Choroid plexus epithelial cell (primary cell): ENCODE results near the gene TPMT.
A peak's percentile ranks its signal among the peaks of the same experiment; 100 is the strongest.
"Not testable (repeated sequence)": the region's sequence is repeated elsewhere in the genome, so short reads cannot be mapped to it uniquely, and the experiment has no call there.

Source experiments
- DNase-seq: peaks from one replicate; pipeline ENCODE4 v3.0.0-alpha.2; 2010; ENCODE audit warnings: low read depth
- H3K4me3 ChIP-seq: 2 replicates; pipeline ENCODE4 v1.5.1; 2011; ENCODE audit warnings: low read depth, mild to moderate bottlenecking, control low read depth, low read length, moderate library complexity
- CTCF ChIP-seq: conservative IDR thresholded peaks from 2 replicates; pipeline ENCODE4 v1.5.1; 2011; ENCODE audit warnings: low read depth, mild to moderate bottlenecking, control low read depth, inconsistent platforms, low read length, moderate library complexity

Gene TPMT

DNA sequence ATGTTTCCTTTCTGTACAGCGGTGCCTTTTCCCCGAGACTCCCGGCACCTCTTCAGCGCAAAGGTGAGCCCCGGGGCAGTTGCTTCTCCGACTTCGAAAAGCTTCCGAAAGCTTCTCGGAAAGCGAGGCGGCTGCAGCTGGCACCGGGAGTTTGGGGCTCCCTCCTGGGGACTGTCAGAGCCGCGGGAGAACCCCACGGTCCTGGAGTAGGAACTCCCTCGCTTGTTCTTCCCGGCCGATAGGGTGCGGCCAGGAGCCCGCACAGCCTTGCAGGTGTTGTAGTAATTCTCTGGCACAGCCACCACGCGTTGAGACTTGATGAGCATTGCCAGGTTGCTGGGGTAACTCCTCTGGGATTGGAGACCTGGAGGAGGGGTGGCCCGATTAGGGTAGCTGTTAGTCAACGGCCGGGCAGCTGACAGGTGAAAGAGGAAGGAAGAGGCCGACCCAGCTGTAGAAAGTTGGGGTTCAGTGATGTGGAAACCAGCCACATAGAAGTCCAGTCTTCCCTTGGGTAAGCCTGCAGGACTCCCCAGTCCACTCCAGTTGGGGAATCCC lies 1.1 kb upstream of the TPMT start:
- DNase-seq, result peak; percentile 52
- H3K4me3 ChIP-seq, result peak overlapping the region; percentile 95
- peak; percentile 55 for TF ChIP-seq CTCF

- peak within 1 kb of the TSS; percentile 95 for H3K4me3 ChIP-seq
- no peak for TF ChIP-seq CTCF
- peak; percentile 99 for DNase-seq
These were observed 430 bp upstream of the TPMT start, which contains the start of gene KDM1B for GRCh38 chr6:18155150-18155863. Gene KDM1B, plus strand, starts transcription at chr6:18155422. Its CDS starts 4,474 bp downstream, at chr6:18159896.

DNA sequence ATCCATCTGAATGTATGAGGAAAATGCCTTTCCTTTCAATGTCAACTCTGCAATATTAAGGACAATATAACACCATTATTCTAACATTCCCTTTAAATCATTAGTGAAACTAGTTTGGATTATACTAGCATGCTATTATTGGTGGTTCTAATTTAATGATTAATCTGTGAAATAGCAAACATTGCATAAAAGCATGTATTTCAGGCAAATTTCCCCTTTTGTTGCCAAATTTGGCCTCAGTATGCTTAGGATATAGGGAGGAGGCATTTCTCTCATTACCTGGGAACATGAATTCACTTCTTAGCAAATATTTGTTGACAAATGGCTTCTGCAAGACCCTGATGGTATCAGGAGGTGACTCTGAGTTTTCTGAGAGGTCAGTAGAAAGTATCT lies 1.6 kb downstream of the TPMT start:
- no peak for TF ChIP-seq CTCF
- no peak for DNase-seq
- no peak overlapping the region for H3K4me3 ChIP-seq

GRCh38 chr6:18151801-18152200 lies 3.1 kb downstream of the TPMT start:
- no peak for DNase-seq
- TF ChIP-seq CTCF, result no peak
- H3K4me3 ChIP-seq, result no peak overlapping the region

- H3K4me3 ChIP-seq, DNase-seq: not testable (repeated sequence)
These were observed 3.5 kb downstream of the TPMT start for GRCh38 chr6:18151391-18151790.

- DNase-seq, result peak; percentile 83
- no peak for TF ChIP-seq CTCF
- no peak overlapping the region for H3K4me3 ChIP-seq
These were observed 6.4 kb downstream of the TPMT start for GRCh38 chr6:18148304-18149025.

DNA sequence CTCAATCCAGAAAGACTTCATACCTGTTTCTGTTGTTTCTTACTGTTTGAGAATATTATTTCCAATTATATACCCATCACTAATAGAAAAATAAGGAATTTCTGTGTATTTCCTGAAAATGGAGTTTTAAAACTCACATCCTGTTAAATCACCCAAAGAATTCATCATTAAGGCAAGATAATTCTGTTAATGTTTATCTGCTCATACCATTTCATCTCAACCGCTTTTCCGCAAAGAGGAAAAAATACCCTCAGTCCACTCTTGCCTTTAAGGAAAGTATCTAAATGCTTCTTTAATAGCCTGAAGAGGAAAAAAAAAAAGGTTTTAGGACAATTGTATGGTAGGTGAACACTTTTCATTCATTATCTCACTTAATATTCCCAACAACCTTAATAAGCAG lies 7.3 kb downstream of the TPMT start:
- TF ChIP-seq CTCF, result no peak
- DNase-seq, result no peak
- no peak overlapping the region for H3K4me3 ChIP-seq
